SK-N-SH (cell line): Measurements from ENCODE around the gene AP2A2. TPM values are rescaled to one million over a fixed set of nuclear protein-coding genes. Genes with fewer than 3 reads are reported as not detected.

Source experiments
- CTCF ChIA-PET: fragments of 300-600, 350-600 bp; formaldehyde crosslinking; extraction: SDS; loops from one replicate; lab custom pipeline; 2021; lab: Yijun Ruan, JAX
- POLR2A ChIA-PET: fragments of 350-600 bp; sonication (Branson Sonifier 250); formaldehyde crosslinking; extraction: SDS; loops from one replicate; lab custom pipeline; 2020; ENCODE audit warnings: antibody characterized with exemption, inconsistent platforms; lab: Yijun Ruan, JAX
- DNase-seq: peaks from one replicate; pipeline ENCODE4 v3.0.0; 2012
- H2AFZ ChIP-seq: fragments of 200-600 bp; sonication (generic); 2 replicates; pipeline ENCODE4 v1.8.1; 2016; ENCODE audit warnings: antibody characterized with exemption, mild to moderate bottlenecking, low read depth
- H3F3A ChIP-seq: fragments of 200-600 bp; sonication (generic); replicated peaks from 2 replicates; pipeline ENCODE3; 2016; ENCODE audit warnings: antibody characterized with exemption, mild to moderate bottlenecking; ENCODE audit not compliant: insufficient read depth
- H3K27ac ChIP-seq, 2 experiments: fragments of 200-500 bp in 1 of 2; fragments of 200-600 bp in 1 of 2; sonication (Bioruptor generic) in 1 of 2; sonication (generic), shearing (Covaris generic) in 1 of 2; 2 replicates each; pipeline versions ENCODE4 v1.5.1 to v1.6.1; 2014 to 2016; ENCODE audit warnings: low read depth in 2 of 2, inconsistent platforms in 1 of 2, low read length in 1 of 2, mild to moderate bottlenecking in 1 of 2, mixed read lengths in 1 of 2
- H3K27me3 ChIP-seq: fragments of 200-600 bp; sonication (generic), shearing (Covaris generic); 2 replicates; pipeline ENCODE4 v1.6.1; 2016; ENCODE audit warnings: mixed run types; ENCODE audit not compliant: insufficient read depth
- H3K36me3 ChIP-seq, 2 experiments: fragments of 200-500 bp in 1 of 2; fragments of 200-600 bp in 1 of 2; sonication (Bioruptor generic) in 1 of 2; sonication (generic) in 1 of 2; replicated peaks in 1 of 2; 2 replicates each; pipeline versions ENCODE3 to v1.5.1; 2014 to 2016; ENCODE audit warnings: low read length in 1 of 2, mild to moderate bottlenecking in 1 of 2; ENCODE audit not compliant: insufficient read depth in 2 of 2, control insufficient read depth in 1 of 2
- H3K4me1 ChIP-seq, 2 experiments: fragments of 200-500 bp in 1 of 2; fragments of 200-600 bp in 1 of 2; sonication (Bioruptor generic) in 1 of 2; sonication (generic), shearing (Covaris generic) in 1 of 2; 2 replicates each; pipeline versions ENCODE4 v1.5.1 to v1.6.1; 2014 to 2016; ENCODE audit warnings: low read depth in 1 of 2, low read length in 1 of 2, mixed run types in 1 of 2; ENCODE audit not compliant: insufficient read depth in 2 of 2, control insufficient read depth in 1 of 2
- H3K4me2 ChIP-seq: fragments of 200-600 bp; sonication (generic), shearing (Covaris generic); 2 replicates; pipeline ENCODE4 v1.6.1; 2017; ENCODE audit warnings: mixed run types
- H3K4me3 ChIP-seq, 2 experiments: fragments of 200-500 bp in 1 of 2; fragments of 200-600 bp in 1 of 2; sonication (Bioruptor generic) in 1 of 2; sonication (generic), shearing (Covaris generic) in 1 of 2; 2 replicates each; pipeline versions ENCODE4 v1.5.1 to v1.8.1; 2014 to 2016; ENCODE audit warnings: low read depth in 2 of 2, inconsistent platforms in 1 of 2, low read length in 1 of 2, mild to moderate bottlenecking in 1 of 2, mixed read lengths in 1 of 2, moderate library complexity in 1 of 2
- H3K79me2 ChIP-seq: fragments of 200-600 bp; sonication (generic); 2 replicates; pipeline ENCODE4 v1.8.1; 2017; ENCODE audit warnings: mild to moderate bottlenecking; ENCODE audit not compliant: insufficient read depth
- H3K9ac ChIP-seq: fragments of 200-600 bp; sonication (generic); 2 replicates; pipeline ENCODE4 v1.6.1; 2017; ENCODE audit warnings: mixed run types
- H3K9me2 ChIP-seq: fragments of 200-600 bp; sonication (generic); 2 replicates; pipeline ENCODE4 v1.6.1; 2017; ENCODE audit warnings: mixed run types
- H3K9me3 ChIP-seq: fragments of 200-600 bp; sonication (generic); 2 replicates; pipeline ENCODE4 v1.6.1; 2017; ENCODE audit warnings: mixed run types, mild to moderate bottlenecking, moderate library complexity
- H4K20me1 ChIP-seq: fragments of 200-600 bp; sonication (generic); 2 replicates; pipeline ENCODE4 v1.6.1; 2017; ENCODE audit warnings: mild to moderate bottlenecking, mixed run types; ENCODE audit not compliant: insufficient read depth
- FOSL2 ChIP-seq: IDR thresholded peaks from 2 replicates; pipeline ENCODE4 v1.4.0; 2012; ENCODE audit warnings: low read depth, mild to moderate bottlenecking, moderate library complexity, borderline replicate concordance
- GABPA ChIP-seq: IDR thresholded peaks from 2 replicates; pipeline ENCODE4 v1.4.0; 2012; ENCODE audit warnings: low read depth, mild to moderate bottlenecking
- GATA2 ChIP-seq: sonication (generic); formaldehyde crosslinking; IDR thresholded peaks from 2 replicates; pipeline ENCODE4 v1.5.0; 2020; ENCODE audit warnings: mild to moderate bottlenecking, missing genetic modification reagents
- MAX ChIP-seq: IDR thresholded peaks from 2 replicates; pipeline ENCODE4 v1.4.0; 2012; ENCODE audit warnings: low read depth
- MEF2A ChIP-seq: IDR thresholded peaks from 2 replicates; pipeline ENCODE4 v1.4.0; 2012; ENCODE audit warnings: low read depth, borderline replicate concordance
- MXI1 ChIP-seq: IDR thresholded peaks from 2 replicates; pipeline ENCODE4 v1.6.1; 2012; ENCODE audit warnings: mild to moderate bottlenecking, low read depth, low read length, improper control_type of control experiment
- NRF1 ChIP-seq: IDR thresholded peaks from 2 replicates; pipeline ENCODE4 v1.6.1; 2012; ENCODE audit warnings: low read depth, mild to moderate bottlenecking, low read length
- PBX3 ChIP-seq: IDR thresholded peaks from 2 replicates; pipeline ENCODE4; 2012
- RAD21 ChIP-seq: IDR thresholded peaks from 2 replicates; pipeline ENCODE4 v1.6.1; 2012; ENCODE audit warnings: mild to moderate bottlenecking, low read length
- RCOR1 ChIP-seq: fragments of 150-350 bp; IDR thresholded peaks from 2 replicates; pipeline ENCODE4 v1.6.1; 2017; ENCODE audit warnings: antibody characterized with exemption, low read length
- REST ChIP-seq: IDR thresholded peaks from 2 replicates; pipeline ENCODE4 v1.6.1; 2012; ENCODE audit warnings: mild to moderate bottlenecking, low read depth, low read length, moderate library complexity
- TCF12 ChIP-seq: IDR thresholded peaks from 2 replicates; pipeline ENCODE4 v1.4.0; 2012
- USF2 ChIP-seq: fragments of 150-350 bp; IDR thresholded peaks from 2 replicates; pipeline ENCODE4 v1.6.1; 2017; ENCODE audit warnings: antibody characterized with exemption, low read length, low read depth, borderline replicate concordance
- YY1 ChIP-seq: IDR thresholded peaks from 2 replicates; pipeline ENCODE4 v1.4.0; 2012; ENCODE audit warnings: low read depth, mild to moderate bottlenecking
- WGBS: methylation state at CpG from one replicate; pipeline ENCODE4 v1.1.6; 2017; ENCODE audit warnings: low lambda C conversion rate; 5-methylcytosine and 5-hydroxymethylcytosine counted together
- polyA plus RNA-seq, 3 experiments: library from polyadenylated mRNA; depleted of rRNA; stranded (reverse); fragments of >200 nt; gene quantifications; 2 replicates each; pipeline ENCODE4 v1.2.3, GENCODE V29; 2012

The AP2A2 gene
- polyA plus RNA-seq, 1 of the 3 experiments (the other 2 are of a cell fraction) = 42.7 TPM

- TF ChIP-seq REST = no peak
- no peak for TF ChIP-seq MXI1
- no peak for TF ChIP-seq PBX3
- TF ChIP-seq MEF2A = no peak
- no peak for TF ChIP-seq RAD21
- no peak for TF ChIP-seq NRF1
- TF ChIP-seq USF2 = no peak
- no peak for TF ChIP-seq TCF12
- TF ChIP-seq MAX = no peak
- no peak for TF ChIP-seq RCOR1
- TF ChIP-seq FOSL2 = no peak
- TF ChIP-seq GATA2 (CRISPR knock-in tag) = no peak
- TF ChIP-seq GABPA = no peak
- no peak for TF ChIP-seq YY1
- Histone ChIP-seq H3K79me2 (no peaks in the 10 kb centered on the region; the same call in 1 of the 2 replicates), H3K9ac (no peak overlapping the region), H3K4me1 (no peaks in the 10 kb centered on the region), H3K4me2 (no peak overlapping the region), H3K27me3 (no peaks in the 10 kb centered on the region), H3K4me3 (no peak overlapping the region), H3F3A (no peaks in the 10 kb centered on the region), H3K9me2 (no peaks in the 10 kb centered on the region), H2AFZ (no peak overlapping the region), H4K20me1 (no peaks in the 10 kb centered on the region), H3K36me3 (peaks cover 0 to 59% of the 10 kb centered on the region in 2 experiments), H3K9me3 (no peaks in the 10 kb centered on the region), H3K27ac (no peak overlapping the region)
- ChIA-PET POLR2A (no interaction called here), CTCF (no interaction called here)
- DNase-seq = no peak
- 86% methylated on average over 1 of the region's 7 CpGs for WGBS
Measured at GRCh38 chr11:900545-900944, 25.1 kb upstream of the AP2A2 start.
